Left cardiac atrium (tissue), 4 donors: Measurements from ENCODE around the gene DBR1. TPM values are rescaled to one million over a fixed set of nuclear protein-coding genes. Genes with fewer than 3 reads are reported as not detected.
A peak's percentile ranks its signal among the peaks of the same experiment; 100 is the strongest.
"Not testable (repeated sequence)": the region's sequence is repeated elsewhere in the genome, so short reads cannot be mapped to it uniquely, and the experiment has no call there.

Experiments used
- ATAC-seq, 2 donors: fragments of 200-7000 bp; cut with Tn5 transposase; one replicate each; pipeline ENCODE4 v1.9.1; 2020; ENCODE audit warnings: mild to moderate bottlenecking in 2 of 2, moderate library complexity in 2 of 2
- DNase-seq: peaks from one replicate; pipeline ENCODE4 v3.0.0-alpha.2; 2020
- intact Hi-C, 2 donors: fragments of 100-400 bp; cut with DNase I; formaldehyde crosslinking; loops; one replicate each; pipeline versions ENCODE4 v1.14.1 to v1.15.1; 2022 to 2023
- total RNA-seq, 2 donors: library from RNA; stranded (reverse); fragmentation: NEBNext Ultra II Directional; extraction: Animal tissue kit (Norgen Biotek cat#: 25700); gene quantifications; one replicate each; pipeline ENCODE4 v1.2.1, GENCODE V29; 2021
- donor health status: DM: no; HTN: yes; CAD: no.
- donor health status: DM: no; HTN: yes; CAD: no; lungs with severe emphysema.
- donor health status: DM: yes; HTN: yes; CAD: no.
- donor health status: Dilated cardiomyopathy.

DBR1 gene
- total RNA-seq, 2 donors from 2014 or later, result 9.2 to 9.7 TPM

DNA sequence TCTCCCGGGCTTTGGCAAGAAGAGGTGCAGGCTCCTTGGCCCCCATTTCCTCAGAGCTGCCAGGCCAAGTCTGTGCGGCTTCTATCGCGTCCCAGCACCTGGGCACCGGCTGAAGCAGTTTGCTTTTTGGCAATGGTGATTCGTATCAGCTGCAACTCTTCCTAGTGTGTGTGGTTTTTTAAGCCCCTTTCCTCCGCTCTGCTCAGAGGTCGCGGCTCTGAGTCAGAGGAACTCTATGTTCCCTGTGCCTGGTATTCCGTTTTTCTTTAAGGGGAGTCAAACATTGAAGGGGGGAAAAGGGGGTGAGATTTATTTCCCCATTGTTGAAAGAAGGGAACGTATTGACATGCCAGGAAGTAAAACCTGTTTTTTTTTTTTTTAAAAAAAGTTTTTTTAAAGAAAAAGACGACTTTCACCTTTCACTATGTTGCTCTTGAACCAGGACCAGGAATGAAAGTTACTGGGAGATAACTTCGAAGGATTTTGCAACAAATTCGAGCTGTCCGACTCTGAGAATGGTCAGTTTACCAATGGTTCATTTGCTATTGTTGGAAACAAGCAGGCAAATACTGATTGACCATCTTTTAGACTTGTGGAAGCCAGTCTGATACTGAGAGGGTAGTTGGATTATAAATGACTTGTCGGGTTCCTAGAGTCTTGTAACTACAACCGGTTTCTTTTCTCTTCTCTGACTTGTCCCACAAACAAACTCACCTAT, 13.5 kb upstream of the DBR1 start:
- intact Hi-C loops, result no loop called here
- peak; percentile 15 to 70 for ATAC-seq
- DNase-seq, result no peak

DNA sequence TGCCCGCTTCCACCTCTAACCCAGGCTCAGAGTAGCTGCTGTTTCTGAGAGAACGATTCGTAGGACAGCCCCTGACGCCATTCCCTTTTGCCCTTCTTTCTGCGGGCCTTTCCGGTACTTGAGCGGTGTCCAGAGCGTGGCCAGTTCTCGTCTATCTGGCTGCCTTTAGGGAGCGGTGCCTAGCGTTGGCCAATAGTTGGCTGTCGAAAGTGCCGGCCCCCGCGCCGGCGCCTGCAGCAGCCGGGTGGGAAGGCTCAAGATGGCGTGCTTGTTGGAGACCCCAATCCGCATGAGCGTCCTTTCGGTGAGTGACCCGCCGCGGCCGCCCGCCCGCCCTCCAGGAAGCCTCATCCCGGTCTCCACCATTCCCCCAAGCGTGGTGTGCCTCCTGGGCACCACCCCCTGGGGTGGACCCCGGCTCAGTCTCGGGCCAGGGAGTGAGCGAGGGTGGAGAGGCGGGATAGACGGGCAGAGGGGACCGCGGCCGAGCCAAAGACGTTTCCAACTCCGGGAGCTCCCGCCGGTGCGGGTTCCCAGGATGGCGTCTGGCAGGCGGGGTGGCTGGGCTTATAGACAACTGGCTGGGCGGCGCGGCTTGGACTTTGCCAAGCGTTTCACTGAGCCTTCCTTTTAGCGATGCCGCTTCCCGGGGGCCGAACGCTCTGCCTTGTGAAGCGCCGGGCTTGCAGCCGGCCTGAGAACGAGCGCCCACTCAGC, 12.7 kb upstream of the DBR1 start, which contains the start of gene ARMC8:
ARMC8 (plus strand) TSS at position 6 of the 717 bp plus-strand sequence; CDS start at position 260, 254 bp downstream.
- intact Hi-C loops, result no loop called here
- peak; percentile 69 for DNase-seq

DNA sequence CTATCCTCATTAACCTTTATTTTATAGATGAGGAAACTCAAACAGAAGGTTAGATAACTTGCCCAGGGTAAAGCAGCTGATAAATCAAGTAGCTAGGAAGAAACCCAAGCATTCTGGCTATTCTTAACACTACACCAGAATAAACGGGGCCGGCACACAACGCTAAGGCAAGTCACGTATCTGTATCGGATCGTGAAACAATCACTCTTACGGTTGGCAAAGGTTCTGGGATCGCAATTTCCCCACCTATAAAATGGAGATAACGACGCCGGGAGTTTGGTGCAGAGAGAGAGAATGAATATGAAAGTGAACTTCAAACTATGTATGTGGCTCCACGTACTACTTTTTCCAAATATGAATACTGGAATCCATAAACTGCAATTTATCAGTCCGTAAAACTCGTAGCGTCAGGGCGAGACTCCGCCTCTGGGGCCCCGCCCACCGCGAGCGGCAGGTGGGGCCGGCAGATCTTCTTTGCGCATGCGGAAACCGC, 12.1 kb upstream of the DBR1 start:
- peak; percentile 93 for DNase-seq
- ATAC-seq, result peak; percentile 10 to 97
- intact Hi-C loops, result no loop called here

More for the DNA sequence above, 12.7 kb upstream of the DBR1 start, which contains the start of gene ARMC8:
- ATAC-seq, result peak; percentile 81 to 96

DNA sequence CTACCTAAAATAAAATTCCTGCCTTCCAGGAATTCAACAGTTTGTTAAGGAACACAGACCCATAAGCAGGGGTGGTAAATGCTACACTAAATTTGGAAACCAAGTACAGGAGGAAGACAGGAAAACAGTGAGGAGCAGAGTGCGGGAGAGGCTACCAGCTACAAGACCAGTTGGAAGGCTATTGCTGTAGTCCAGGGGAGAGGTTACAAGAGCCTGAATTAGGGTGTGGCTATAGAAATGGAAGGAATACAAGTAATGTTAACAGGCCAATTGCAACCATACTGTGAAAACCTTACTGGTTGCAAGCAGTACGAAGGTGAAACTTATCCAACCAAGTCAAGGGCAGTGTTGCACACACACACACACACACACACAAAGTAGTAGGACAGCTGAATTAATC, 11.5 kb upstream of the DBR1 start:
- intact Hi-C loops, result no loop called here
- DNase-seq (no peak), ATAC-seq (no peak)

DNA sequence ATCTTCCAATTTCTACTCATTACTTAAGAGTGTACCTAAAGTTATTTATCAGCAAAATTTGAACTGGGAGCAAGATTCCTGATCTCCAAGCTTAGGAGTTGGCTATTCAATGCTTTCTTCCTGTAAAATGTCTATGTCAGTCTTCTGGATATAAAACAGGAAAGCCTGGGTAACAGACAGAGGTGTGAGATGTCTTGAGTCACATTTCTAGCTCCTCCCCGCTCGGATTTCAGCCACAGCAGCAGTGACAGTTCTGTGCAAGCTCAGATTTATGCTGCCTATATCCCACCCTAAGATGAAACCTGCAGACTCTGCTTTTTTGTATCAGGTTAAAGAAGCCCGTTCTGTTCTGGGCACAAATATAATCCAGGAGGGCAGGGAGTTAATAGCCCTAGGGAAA, 10.3 kb upstream of the DBR1 start:
- intact Hi-C loops, result no loop called here
- no peak for ATAC-seq

DNA sequence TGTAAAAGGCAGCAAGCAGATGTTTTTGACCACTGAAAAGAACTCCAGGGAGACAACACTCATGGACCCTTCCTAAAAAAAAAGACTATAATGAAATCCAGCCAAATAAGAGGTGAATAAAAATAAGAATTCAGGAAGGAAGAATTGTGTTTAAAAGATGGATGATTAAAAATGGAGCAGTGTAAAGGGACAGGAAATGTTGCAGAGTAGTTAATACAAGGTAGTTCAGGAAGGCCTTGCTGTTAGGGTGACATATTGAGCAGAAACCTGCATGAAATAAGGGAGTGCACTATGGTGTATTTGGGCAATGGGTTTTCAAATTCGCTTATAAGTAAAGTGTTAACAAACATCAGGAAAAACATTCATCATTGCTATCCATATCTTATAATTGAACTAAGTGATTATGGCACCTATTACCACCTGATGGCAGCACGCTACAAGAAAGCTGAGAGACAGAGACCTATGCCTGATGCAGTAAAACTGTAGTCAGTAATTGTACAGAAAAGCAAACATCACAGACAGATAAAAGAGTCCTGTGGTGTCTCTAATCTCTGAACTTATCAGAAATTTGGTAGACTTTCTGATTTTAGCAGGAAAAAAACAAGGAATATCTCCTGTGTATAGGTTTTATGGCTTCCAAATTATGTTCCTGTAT, 5.8 kb upstream of the DBR1 start:
- DNase-seq (no peak), ATAC-seq (peak; percentile 47 to 61)
- intact Hi-C loops, result no loop called here

More for the DNA sequence above, 10.3 kb upstream of the DBR1 start:
- no peak for DNase-seq

DNA sequence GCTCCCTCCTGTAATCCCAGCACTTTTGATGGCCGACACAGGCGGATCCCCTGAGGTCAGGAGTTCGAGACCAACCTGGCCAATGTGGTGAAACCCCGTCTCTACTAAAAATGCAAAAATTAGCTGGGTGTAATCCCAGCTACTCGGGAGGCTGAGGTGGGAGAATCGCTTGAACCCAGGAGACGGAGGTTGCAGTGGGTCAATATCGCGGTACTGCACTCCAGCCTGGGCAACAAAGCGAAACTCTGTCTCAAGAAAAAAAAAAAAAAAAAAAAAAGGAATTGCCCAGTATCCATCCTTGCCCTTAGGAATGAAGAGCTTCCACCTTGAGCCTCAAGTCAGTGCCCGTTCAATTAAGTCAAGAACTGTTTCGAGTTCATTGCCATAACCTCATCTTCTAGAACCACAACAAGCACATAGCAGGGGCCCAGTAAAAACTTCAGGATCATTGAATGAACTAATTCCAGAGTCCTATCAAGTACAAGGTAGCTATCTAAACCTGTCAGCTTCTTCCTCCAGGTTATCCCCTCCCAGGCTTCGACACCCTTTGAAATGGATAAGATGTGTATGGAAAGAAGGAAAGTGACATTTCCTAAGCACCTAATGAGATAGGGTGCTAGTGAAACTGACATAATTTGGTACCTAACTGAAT, 826 bp downstream of the DBR1 start:
- intact Hi-C loops, result no loop called here
- no peak for DNase-seq
- ATAC-seq, result peak in 1 of 2 donors; percentile 2

DNA sequence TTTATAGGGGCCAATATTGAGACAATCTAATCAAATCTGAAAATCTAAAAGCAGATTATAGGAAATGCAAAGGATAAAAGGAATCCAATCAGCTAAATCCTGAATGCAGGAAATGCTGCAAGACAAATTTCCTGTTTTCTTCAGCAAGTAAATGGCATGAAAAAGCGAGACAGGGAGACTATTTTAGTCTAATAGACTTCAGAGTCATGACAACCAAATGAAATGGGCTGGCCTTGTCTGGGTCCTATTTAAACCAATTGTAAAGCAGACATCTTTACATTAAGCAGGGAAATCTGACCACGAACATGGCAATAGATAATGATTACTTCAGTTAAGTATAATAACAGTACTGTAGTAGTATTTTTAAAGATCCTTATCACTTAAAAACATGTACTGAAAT, 2.1 kb downstream of the DBR1 start:
- no peak for ATAC-seq
- intact Hi-C loops, result no loop called here
- DNase-seq, result no peak

DNA sequence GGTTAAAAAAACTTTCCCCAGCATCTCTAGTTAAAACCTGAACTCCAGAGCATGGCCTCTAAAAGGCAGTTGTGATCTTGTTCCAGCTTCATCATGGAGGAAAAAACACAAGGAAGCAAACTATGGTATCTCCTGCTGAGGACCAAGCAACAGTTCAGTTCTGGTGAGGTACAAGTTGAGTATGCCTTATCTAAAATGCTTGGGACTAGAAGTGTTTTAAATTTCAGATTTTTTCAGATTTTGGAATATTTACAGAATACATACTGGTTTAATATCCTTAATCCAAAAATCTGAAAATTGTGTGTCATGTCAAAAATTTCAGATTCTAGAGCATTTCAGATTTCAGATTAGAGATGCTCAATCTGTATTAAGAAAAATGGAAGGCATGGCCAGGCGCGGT, 9.7 kb downstream of the DBR1 start:
- intact Hi-C loops, result no loop called here
- DNase-seq (no peak), ATAC-seq (no peak)

DNA sequence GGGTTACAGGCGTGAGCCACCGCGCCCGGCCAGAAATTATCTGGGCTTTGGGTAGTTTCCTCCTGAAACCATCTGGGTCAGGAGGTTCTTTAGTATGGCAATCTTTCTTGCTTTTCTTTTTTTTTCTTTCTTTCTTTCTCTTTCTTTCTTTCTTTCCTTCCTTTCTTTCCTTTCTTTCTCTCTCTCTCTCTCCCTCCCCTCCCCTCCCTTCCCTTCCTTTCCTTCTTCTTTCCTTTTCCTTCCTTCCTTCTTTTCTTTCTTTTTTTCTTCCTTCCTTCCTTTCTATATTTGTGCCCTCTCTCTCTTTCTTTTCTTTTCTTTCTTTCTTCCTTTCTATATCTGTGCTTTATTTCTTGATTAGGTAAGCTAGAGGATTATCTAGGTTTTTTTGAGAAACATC, 17.0 kb downstream of the DBR1 start:
- no peak for ATAC-seq
- intact Hi-C loops, result no loop called here
- no peak for DNase-seq

DNA sequence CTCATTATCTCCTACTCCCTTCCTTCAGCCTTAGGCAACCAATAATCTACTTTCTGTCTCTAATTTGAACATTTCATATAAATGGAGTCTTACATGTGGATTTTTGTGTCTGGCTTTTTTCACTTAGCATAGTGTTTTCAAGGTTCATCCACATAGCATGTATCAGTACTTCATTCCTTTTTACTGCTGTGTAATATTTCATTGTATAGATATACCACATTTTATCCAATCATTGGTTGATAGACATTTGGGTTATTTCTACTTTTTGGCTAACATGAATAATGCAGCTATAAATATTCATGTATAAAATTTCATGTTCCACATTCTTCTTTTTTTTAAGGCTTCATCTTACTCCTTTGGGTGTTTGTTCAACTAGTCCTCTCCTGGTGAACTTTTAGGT, 20.2 kb downstream of the DBR1 start:
- no peak for DNase-seq
- intact Hi-C loops, result no loop called here

DNA sequence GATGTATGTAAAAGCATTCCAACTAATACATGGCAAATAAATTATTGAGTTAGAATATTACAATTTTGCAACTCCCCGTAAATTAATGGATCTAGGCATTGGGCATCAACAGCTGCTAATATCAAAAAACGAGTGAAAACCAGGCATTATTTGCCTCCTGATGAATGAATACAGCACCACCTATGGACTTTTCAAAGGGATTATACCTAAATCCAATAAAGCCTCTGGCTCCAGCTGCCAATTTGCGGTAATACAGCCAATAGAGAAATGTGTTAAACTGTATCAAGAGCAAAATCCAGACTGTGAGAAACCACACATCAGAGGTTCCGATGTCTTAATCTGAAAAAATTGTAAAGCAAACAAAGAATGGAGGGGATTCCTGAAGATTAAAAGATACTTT, 26.2 kb downstream of the DBR1 start:
- intact Hi-C loops, result no loop called here
- ATAC-seq (no peak), DNase-seq (no peak)

More for the DNA sequence above, 20.2 kb downstream of the DBR1 start:
- no peak for ATAC-seq

DNA sequence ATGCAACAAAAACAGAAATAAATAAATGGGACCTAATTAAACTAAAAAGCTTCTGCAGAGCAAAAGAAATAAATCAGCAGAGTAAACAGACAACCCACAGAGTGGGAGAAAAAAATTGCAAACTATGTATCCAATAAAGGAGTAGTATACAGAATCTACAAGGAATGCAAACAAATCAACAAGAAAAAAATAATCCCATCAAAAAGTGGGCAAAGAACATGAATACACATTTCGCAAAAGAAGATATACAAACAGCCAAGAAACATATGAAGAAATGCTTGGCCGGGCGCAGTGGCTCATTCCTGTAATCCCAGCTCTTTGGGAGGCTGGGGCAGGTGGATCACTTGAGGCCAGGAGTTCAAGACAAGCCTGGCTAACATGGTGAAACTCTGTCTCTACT, 32.5 kb downstream of the DBR1 start:
- DNase-seq, intact Hi-C loops, ATAC-seq: not testable (repeated sequence)

DNA sequence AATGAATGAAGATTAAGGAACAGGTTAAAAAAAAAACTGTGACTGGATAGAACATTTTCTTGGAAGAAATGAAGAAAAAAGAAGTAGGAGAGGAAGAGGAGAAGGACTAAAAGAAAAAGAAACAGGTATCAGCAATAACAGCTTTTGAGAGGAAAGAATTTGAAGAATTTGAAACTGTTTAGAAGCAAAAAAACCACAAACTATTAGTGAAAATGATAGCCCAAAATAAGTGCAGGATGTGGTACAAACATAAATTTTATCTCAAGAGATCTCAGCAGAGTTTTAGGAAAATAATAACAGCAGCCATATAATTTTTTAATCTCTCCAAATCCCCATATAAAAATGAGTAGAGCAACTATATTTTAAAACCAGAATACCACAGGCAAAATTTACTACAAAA, 33.8 kb downstream of the DBR1 start:
- no peak for ATAC-seq
- intact Hi-C loops, result no loop called here

DNA sequence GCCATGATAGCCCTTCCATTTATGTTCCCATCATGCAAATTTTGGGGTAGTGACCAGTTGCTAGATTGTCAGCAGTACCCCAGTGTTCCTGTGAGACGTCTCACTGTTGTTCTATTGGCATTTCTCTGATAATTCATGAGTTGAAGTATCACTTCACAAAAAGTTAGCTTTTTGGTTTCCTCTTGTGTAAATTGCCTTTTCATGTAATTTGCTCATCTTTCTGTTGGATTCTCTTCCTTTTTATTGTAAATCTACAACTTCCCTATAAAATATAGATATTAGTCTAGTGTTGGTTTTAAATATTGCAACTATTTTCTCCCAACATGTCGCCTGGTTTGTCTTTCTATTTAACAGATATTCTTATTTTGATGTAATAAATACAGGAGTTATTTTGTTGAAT, 35.0 kb downstream of the DBR1 start:
- intact Hi-C loops, result no loop called here
- DNase-seq (no peak), ATAC-seq (no peak)

More for the DNA sequence above, 33.8 kb downstream of the DBR1 start:
- DNase-seq, result no peak

DNA sequence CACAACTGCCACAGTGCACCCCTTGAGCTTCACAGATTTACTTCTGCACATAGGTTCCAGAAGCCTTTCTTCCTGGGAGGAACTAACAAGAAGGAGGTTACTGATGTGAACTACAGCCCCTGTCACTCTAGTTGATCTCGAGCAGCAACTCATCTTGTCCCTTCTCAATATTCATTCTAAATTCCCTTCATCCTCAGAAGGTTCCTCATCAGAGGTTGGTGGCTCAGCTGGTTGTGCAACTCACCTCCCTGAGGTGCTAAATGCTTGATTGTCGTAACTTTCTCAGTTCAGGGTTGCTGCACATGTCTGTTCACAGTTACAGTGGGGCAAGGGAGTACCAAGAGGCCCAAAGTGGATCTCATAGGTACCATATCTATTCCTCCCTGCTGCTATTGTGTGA, 36.9 kb downstream of the DBR1 start:
- intact Hi-C loops, result no loop called here
- DNase-seq (no peak), ATAC-seq (no peak)

DNA sequence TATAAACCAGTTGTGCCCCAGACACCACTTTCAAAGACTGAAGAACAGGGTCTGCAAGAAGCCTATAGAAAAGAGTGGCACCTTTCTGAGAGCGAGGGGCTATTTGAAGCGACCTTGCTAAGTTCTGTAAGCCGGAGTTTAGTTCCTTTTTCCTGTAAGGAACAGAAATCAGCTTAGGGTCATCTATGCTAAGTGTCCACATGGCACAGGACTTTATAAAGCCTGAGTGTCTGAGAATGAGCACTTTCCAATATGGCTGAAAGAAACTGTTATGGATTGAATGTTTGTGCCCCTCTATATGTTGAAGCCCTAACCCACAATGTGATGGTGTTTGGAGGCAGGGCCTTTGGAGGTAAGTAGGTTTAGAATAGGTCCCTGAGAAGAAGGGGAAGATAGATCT, 38.5 kb downstream of the DBR1 start:
- intact Hi-C loops, result no loop called here

DNA sequence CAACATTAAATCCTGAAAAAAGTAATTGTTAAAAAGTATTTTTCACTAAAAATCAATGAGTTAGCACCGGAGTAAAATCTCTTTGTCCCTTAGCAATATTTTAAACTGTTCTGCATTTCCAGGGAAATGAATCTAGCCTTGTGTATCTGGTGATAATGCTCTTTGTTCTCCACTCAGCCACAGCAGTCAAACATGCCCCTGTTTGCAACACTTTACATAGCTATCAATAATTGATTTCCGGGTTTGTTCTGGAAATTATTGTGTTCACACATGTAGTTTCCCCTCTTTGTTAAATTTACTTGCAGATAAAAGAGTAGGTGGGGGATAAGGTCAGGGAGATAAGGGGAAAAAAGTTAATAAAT, 38.9 kb downstream of the DBR1 start:
- no peak for DNase-seq
- no peak for ATAC-seq
- intact Hi-C loops, result no loop called here

More for the DNA sequence above, 38.5 kb downstream of the DBR1 start:
- peak in 1 of 2 donors; percentile 66 for ATAC-seq
- DNase-seq, result no peak

DNA sequence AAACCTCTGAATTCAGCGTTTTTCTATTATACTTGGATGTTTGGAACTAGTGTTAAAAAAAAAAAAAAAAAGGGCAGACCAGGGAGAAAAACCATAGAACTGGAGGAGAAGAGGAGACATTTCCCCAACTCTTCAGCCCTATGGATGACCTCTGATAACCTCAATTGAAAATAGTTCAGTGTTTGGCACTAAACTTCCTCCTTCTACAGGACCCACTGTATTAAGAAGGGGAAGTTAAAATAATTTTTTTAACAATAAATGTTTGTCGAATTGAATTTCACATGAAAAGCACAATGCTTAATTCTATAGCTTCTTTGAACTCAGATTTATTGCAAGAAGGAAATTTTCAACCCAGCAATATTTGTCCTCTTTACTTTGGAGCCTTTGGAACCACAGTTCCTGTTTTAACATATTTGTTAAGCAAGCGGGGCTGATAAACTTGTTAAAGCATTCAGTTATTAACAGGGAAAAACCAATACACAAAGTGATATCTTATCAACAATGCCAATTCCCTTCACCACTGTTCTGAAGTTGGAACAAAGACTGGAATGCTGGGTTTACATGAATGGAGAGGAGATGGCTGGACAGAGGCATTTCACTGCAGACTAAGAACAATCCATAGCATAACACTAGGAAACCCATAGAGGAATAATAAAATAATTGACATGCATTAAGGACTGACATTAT, 39.4 kb downstream of the DBR1 start:
- ATAC-seq (peak in 1 of 2 donors; percentile 55), DNase-seq (no peak)
- intact Hi-C loops, result no loop called here
